AML-193 (cell line): ENCODE measurements around the gene PPIB.
A peak's percentile ranks its signal among the peaks of the same experiment; 100 is the strongest.

Experiments used
- DNase-seq, 2 experiments: peaks; one replicate each; lab custom pipeline; 2025; lab: John Stamatoyannopoulos, UW

PPIB gene

GRCh38 chr15:64158363-64159134 is 4.3 kb downstream of the PPIB start:
- DNase-seq, result no peak

GRCh38 chr15:64157599-64158125 is 5.2 kb downstream of the PPIB start:
- no peak for DNase-seq

- DNase-seq, result no peak
These were observed 6.0 kb downstream of the PPIB start for GRCh38 chr15:64156652-64157331.

- DNase-seq, result no peak
These were observed 6.8 kb downstream of the PPIB start for GRCh38 chr15:64155802-64156651.

- DNase-seq, result peak; percentile 69 to 72
These were observed 9.1 kb downstream of the PPIB start for GRCh38 chr15:64153480-64154367.

- no peak for DNase-seq
These were observed 10.1 kb downstream of the PPIB start for GRCh38 chr15:64152507-64153387.

- DNase-seq, result no peak
These were observed 10.9 kb downstream of the PPIB start, which contains the start of gene SNX22 for GRCh38 chr15:64151727-64152506. TSS of gene SNX22 (plus strand) at chr15:64151731. CDS start at chr15:64151776, 45 bp downstream.

- no peak for DNase-seq
These were observed 12.8 kb downstream of the PPIB start for GRCh38 chr15:64149893-64150578.

GRCh38 chr15:64149424-64149823 is 13.4 kb downstream of the PPIB start:
- DNase-seq, result peak; percentile 34 to 41

GRCh38 chr15:64148581-64148980 is 14.2 kb downstream of the PPIB start:
- no peak for DNase-seq

- no peak for DNase-seq
These were observed 14.7 kb downstream of the PPIB start for GRCh38 chr15:64148168-64148567.

- DNase-seq, result no peak
These were observed 15.7 kb downstream of the PPIB start for GRCh38 chr15:64146885-64147681.

- no peak for DNase-seq
These were observed 16.3 kb downstream of the PPIB start for GRCh38 chr15:64146520-64146884.

GRCh38 chr15:64146041-64146440 is 16.8 kb downstream of the PPIB start:
- no peak for DNase-seq

GRCh38 chr15:64144565-64145281 is 18.1 kb downstream of the PPIB start:
- DNase-seq, result no peak

- DNase-seq, result no peak
These were observed 18.6 kb downstream of the PPIB start for GRCh38 chr15:64144192-64144564.

- no peak for DNase-seq
These were observed 19.5 kb downstream of the PPIB start for GRCh38 chr15:64143276-64143675.
